ENCODE data around the gene CFAP410. TPM values are rescaled to one million over a fixed set of nuclear protein-coding genes. Genes with fewer than 3 reads are reported as not detected.

CFAP410 gene
- total RNA-seq, 1 experiment from 2014 or later, result 19.2 TPM

GRCh38 chr21:44279354-44280260 lies 59.6 kb downstream of the CFAP410 start:
- in situ Hi-C loops (cut with HindIII; ENCODE audit: low sequenced_read_pairs), result no loop called here

More at GRCh38 chr21:44279354-44280260, 59.6 kb downstream of the CFAP410 start:
- DNase-seq (ENCODE audit: low spot score), result peak; percentile 34

Other genes with a start within 250 kb of the CFAP410 start
- gene PWP2, start 232.0 kb downstream of the CFAP410 start, total RNA-seq (2014; rRNA removed; shearing (Covaris generic)), result 34.0 and 34.3 TPM in 2 replicates
- gene GATD3, start 205.7 kb downstream of the CFAP410 start, total RNA-seq (2014; rRNA removed; shearing (Covaris generic)), result 38.6 and 92.4 TPM in 2 replicates
- gene ICOSLG, start 98.4 kb downstream of the CFAP410 start, total RNA-seq (2014; rRNA removed; shearing (Covaris generic)), result 0.43 TPM in 1 of 2 replicates, not detected in the other
- gene DNMT3L, start 77.5 kb downstream of the CFAP410 start, total RNA-seq (2014; rRNA removed; shearing (Covaris generic)), result 0.20 and 2.2 TPM in 2 replicates
- 0.86 and 1.7 TPM in 2 replicates for gene AIRE, start 53.5 kb downstream of the CFAP410 start, total RNA-seq (2014; rRNA removed; shearing (Covaris generic))
- 174 and 182 TPM in 2 replicates for gene PFKL, start 39.3 kb downstream of the CFAP410 start, total RNA-seq (2014; rRNA removed; shearing (Covaris generic))
- gene TRPM2, start 14.2 kb upstream of the CFAP410 start, total RNA-seq (2014; rRNA removed; shearing (Covaris generic)), result 0.12 TPM in 1 of 2 replicates, not detected in the other
- gene LRRC3, start 116.1 kb upstream of the CFAP410 start, total RNA-seq (2014; rRNA removed; shearing (Covaris generic)), result 0.55 and 2.3 TPM in 2 replicates
- not detected in 2 replicates for gene KRTAP10-1, start 200.8 kb upstream of the CFAP410 start, total RNA-seq (2014; rRNA removed; shearing (Covaris generic))
- not detected in 2 replicates for gene KRTAP10-2, start 212.1 kb upstream of the CFAP410 start, total RNA-seq (2014; rRNA removed; shearing (Covaris generic))
- gene KRTAP10-3, start 219.4 kb upstream of the CFAP410 start, total RNA-seq (2014; rRNA removed; shearing (Covaris generic)), result not detected in 2 replicates
- not detected in 2 replicates for gene KRTAP10-4, start 234.3 kb upstream of the CFAP410 start, total RNA-seq (2014; rRNA removed; shearing (Covaris generic))
- not detected in 2 replicates for gene KRTAP10-5, start 241.2 kb upstream of the CFAP410 start, total RNA-seq (2014; rRNA removed; shearing (Covaris generic))

All from G401 (cell line).